ENCODE data around the gene GABRB1. TPM values are rescaled to one million over a fixed set of nuclear protein-coding genes. Genes with fewer than 3 reads are reported as not detected.

The GABRB1 gene
- total and polyA plus RNA-seq, 8 donors: 0.17 to 0.48 (median 0.32) TPM; not detected in 4

DNA sequence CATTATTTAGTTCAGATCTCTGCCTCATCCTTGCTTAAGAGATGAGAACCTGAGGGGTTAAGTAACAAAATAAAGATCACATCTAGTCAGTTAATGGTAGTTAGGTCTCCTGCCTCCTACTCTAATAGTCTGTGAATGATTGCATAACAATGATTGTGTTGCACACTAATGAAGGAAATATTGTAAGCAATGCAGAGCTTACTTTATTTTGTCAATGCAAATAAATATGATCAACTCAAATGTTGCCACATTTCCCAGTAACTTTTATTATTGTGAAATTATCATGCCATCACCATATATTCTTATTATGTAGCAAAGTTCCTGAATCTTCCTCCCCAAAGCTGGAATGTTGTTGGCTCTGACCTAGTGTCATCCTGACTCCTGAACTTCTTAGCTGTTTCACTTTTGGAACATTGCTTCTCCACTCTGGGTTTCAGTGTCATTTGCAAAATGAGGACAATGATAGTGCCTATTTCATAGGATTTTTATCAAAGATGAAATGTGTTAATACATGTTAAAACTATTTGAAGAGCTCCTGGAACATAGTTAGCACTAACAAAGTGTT lies 20.9 kb upstream of the GABRB1 start:
- Histone ChIP-seq H3K4me3 (no peak overlapping the region), H3K27ac (no peak overlapping the region)

DNA sequence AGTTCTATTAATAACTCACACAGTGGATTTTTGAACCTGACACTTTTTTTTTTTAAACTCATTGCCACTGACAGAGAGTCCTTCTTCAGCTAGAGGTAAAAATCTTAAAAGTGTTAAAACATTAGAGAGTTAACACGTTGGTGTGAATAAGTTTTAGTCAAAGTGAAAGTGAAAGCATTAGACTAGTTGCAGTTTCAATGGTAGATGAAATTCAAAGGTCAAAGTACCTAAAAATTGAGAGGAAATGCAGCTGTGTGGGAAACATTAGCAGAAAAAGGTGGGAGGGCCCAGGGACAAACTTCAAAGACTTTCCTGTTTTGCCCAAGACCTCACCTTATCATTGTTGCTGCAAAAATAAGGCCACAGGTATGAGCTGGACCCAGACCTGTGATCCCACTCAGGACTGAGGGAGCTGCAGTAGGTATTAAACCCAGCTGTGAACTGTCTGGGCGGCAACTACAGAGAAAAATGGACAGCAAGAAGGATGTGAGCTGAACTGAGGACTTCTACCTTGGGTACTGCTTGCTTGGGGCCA lies 20.4 kb upstream of the GABRB1 start:
- Histone ChIP-seq H3K9me3 (no peaks in the 10 kb centered on the region), H3K4me3 (no peak overlapping the region), H3K36me3 (no peaks in the 10 kb centered on the region), H3K27ac (no peak overlapping the region), H3K4me1 (no peaks in the 10 kb centered on the region), H3K27me3 (no peaks in the 10 kb centered on the region)
- DNase-seq (no peak), ATAC-seq (no peak)
- TF ChIP-seq, protein P1, sequence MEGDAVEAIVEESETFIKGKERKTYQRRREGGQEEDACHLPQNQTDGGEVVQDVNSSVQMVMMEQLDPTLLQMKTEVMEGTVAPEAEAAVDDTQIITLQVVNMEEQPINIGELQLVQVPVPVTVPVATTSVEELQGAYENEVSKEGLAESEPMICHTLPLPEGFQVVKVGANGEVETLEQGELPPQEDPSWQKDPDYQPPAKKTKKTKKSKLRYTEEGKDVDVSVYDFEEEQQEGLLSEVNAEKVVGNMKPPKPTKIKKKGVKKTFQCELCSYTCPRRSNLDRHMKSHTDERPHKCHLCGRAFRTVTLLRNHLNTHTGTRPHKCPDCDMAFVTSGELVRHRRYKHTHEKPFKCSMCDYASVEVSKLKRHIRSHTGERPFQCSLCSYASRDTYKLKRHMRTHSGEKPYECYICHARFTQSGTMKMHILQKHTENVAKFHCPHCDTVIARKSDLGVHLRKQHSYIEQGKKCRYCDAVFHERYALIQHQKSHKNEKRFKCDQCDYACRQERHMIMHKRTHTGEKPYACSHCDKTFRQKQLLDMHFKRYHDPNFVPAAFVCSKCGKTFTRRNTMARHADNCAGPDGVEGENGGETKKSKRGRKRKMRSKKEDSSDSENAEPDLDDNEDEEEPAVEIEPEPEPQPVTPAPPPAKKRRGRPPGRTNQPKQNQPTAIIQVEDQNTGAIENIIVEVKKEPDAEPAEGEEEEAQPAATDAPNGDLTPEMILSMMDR (IDR thresholded peaks at IDR 0.05): no peak
- intact Hi-C loops (cut with DNase I): no loop called here

More for the DNA sequence above, 20.9 kb upstream of the GABRB1 start:
- ATAC-seq (no peak), DNase-seq (no peak)
- Histone ChIP-seq H3K9me3 (no peaks in the 10 kb centered on the region), H3K27me3 (no peaks in the 10 kb centered on the region), H3K36me3 (no peaks in the 10 kb centered on the region), H3K4me1 (no peaks in the 10 kb centered on the region)
- intact Hi-C loops (cut with DNase I): no loop called here
- TF ChIP-seq, protein P1 (IDR thresholded peaks at IDR 0.05): no peak

DNA sequence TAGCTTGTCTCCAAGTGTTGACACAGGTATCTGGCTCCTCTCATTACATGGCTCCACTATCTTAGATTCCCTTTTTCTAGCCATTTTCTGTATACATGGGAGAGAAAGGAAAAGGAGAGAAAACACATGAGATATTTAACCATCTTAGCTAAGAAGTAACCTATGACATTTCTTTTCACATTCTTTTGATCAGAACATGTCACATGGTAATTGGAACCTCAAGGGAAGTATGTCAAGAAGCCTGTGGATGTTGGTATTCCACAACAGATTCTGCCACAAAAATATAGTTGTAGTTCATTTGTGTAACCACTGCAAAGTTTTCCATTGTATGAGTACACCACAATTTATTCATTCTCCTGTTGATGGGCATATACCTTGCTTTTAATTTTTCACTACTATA lies 18.7 kb upstream of the GABRB1 start:
- no peak for DNase-seq
- H3K4me3 ChIP-seq: no peak overlapping the region

DNA sequence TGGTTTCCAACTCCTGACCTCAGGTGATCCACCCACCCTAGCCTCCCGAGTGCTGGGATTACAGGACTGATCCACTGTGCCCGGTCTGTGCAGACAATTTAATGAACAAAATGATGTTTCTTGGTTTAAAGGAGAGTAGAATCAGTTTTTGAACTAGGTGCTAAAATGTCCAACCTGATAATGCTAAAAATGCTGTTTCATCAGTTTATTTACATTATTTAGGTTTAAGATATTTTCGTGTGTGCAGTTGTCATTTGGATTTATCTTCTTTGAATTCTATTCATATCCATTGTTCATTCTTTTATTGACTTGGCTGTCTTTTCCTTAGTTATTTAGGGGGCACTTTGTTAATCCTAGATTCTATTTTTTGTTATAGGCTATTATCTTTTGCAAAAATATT lies 18.0 kb upstream of the GABRB1 start:
- H3K27ac ChIP-seq: no peak overlapping the region
- H3K9me3 ChIP-seq: no peaks in the 10 kb centered on the region
- no peaks in the 10 kb centered on the region for H3K27me3 ChIP-seq
- DNase-seq (no peak), ATAC-seq (no peak)
- H3K4me3 ChIP-seq: no peak overlapping the region
- TF ChIP-seq, protein P1 (IDR thresholded peaks at IDR 0.05): no peak
- H3K4me1 ChIP-seq: no peaks in the 10 kb centered on the region
- H3K36me3 ChIP-seq: no peaks in the 10 kb centered on the region
- intact Hi-C loops (cut with DNase I): no loop called here

More for the DNA sequence above, 18.7 kb upstream of the GABRB1 start:
- intact Hi-C loops (cut with DNase I): no loop called here
- no peak overlapping the region for H3K27ac ChIP-seq
- no peaks in the 10 kb centered on the region for H3K4me1 ChIP-seq
- no peaks in the 10 kb centered on the region for H3K36me3 ChIP-seq
- ATAC-seq: no peak
- TF ChIP-seq, protein P1 (IDR thresholded peaks at IDR 0.05): no peak
- H3K27me3 ChIP-seq: no peaks in the 10 kb centered on the region
- H3K9me3 ChIP-seq: no peaks in the 10 kb centered on the region

GRCh38 chr4:47017081-47017480 lies 14.3 kb upstream of the GABRB1 start:
- no peak for DNase-seq
- no peak overlapping the region for H3K4me3 ChIP-seq
- no peaks in the 10 kb centered on the region for H3K4me1 ChIP-seq
- ATAC-seq: no peak
- H3K36me3 ChIP-seq: no peaks in the 10 kb centered on the region
- no peak overlapping the region for H3K27ac ChIP-seq
- H3K9me3 ChIP-seq: no peaks in the 10 kb centered on the region
- intact Hi-C loops (cut with DNase I): no loop called here
- TF ChIP-seq, protein P1 (IDR thresholded peaks at IDR 0.05): no peak
- no peaks in the 10 kb centered on the region for H3K27me3 ChIP-seq

Measured in left lung (tissue), 10 donors.